Activated CD8-positive, alpha-beta T cell treated with anti-CD3 and anti-CD28 coated beads for 36 hours (primary cell): ENCODE data around the gene ICAM2. TPM values are rescaled to one million over a fixed set of nuclear protein-coding genes. Genes with fewer than 3 reads are reported as not detected.

Experiments
- ATAC-seq: fragments of 200-7000 bp; cut with Tn5 transposase; one replicate; pipeline ENCODE4 v1.10.0; 2021; ENCODE audit warnings: mild to moderate bottlenecking, moderate library complexity
- CTCF ChIA-PET: fragments of 350-600 bp; sonication (Branson Sonifier 250); formaldehyde crosslinking; loops from one replicate; lab custom pipeline; 2021; ENCODE audit warnings: antibody characterized with exemption; lab: Charles Lee
- POLR2A ChIA-PET: fragments of 350-600 bp; sonication (Branson Sonifier 250); formaldehyde crosslinking; loops from one replicate; lab custom pipeline; 2021; ENCODE audit warnings: antibody characterized with exemption; lab: Charles Lee
- DNase-seq: peaks from one replicate; pipeline ENCODE4 v3.0.0-alpha.2; 2020
- H3K27ac Mint-ChIP-seq: one replicate; pipeline ENCODE4 v1.8.0; 2021; ENCODE audit warnings: mild to moderate bottlenecking, mixed read lengths
- H3K27me3 Mint-ChIP-seq: one replicate; pipeline ENCODE4 v1.8.0; 2021; ENCODE audit warnings: mixed read lengths
- H3K36me3 Mint-ChIP-seq: one replicate; pipeline ENCODE4 v1.8.0; 2021; ENCODE audit warnings: low read depth, mixed read lengths
- H3K4me1 Mint-ChIP-seq: one replicate; pipeline ENCODE4 v1.8.0; 2021; ENCODE audit warnings: low read depth, mixed read lengths
- H3K4me3 Mint-ChIP-seq: one replicate; pipeline ENCODE4 v1.8.0; 2021; ENCODE audit warnings: mild to moderate bottlenecking, moderate library complexity, mixed read lengths
- H3K9me3 Mint-ChIP-seq: one replicate; pipeline ENCODE4 v1.8.0; 2021; ENCODE audit warnings: mixed read lengths
- intact Hi-C: fragments of 100-400 bp; cut with micrococcal nuclease; formaldehyde crosslinking; loops from one replicate; pipeline ENCODE4 v1.10.0; 2022
- total RNA-seq, 2 experiments: library from RNA; stranded (reverse); gene quantifications; one replicate each; pipeline ENCODE4 v1.2.3, GENCODE V29; 2021
- TF ChIP-seq, protein P1 (sequence below): fragments of 200-600 bp; IDR thresholded peaks from one replicate; pipeline ENCODE4 v1.8.0; 2022; ENCODE audit warnings: antibody characterized with exemption, mild to moderate bottlenecking

ICAM2 gene
- total RNA-seq, 2 experiments from 2014 or later, result 53.3 to 53.7 TPM

DNA sequence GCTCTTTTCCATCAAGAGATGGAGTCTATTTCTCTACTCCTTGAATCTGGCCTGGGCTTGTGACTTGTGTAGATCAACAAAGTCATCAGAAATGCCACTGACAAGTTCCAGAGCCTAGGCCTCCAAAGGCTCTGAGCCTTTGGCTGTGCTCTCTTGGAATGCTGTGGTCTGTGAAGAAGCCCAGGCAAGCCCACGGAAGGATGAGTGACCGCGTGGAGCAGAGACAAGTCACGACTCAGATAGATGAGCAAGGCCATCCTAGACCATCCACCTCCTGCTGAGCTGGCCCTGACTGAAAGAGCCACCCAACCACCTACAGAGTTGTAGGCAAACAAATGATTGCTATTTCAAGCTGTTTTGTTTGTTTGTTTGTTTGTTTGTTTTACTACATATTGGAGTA, 11.6 kb upstream of the ICAM2 start:
- TF ChIP-seq, protein P1, sequence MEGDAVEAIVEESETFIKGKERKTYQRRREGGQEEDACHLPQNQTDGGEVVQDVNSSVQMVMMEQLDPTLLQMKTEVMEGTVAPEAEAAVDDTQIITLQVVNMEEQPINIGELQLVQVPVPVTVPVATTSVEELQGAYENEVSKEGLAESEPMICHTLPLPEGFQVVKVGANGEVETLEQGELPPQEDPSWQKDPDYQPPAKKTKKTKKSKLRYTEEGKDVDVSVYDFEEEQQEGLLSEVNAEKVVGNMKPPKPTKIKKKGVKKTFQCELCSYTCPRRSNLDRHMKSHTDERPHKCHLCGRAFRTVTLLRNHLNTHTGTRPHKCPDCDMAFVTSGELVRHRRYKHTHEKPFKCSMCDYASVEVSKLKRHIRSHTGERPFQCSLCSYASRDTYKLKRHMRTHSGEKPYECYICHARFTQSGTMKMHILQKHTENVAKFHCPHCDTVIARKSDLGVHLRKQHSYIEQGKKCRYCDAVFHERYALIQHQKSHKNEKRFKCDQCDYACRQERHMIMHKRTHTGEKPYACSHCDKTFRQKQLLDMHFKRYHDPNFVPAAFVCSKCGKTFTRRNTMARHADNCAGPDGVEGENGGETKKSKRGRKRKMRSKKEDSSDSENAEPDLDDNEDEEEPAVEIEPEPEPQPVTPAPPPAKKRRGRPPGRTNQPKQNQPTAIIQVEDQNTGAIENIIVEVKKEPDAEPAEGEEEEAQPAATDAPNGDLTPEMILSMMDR, result no peak
- Mint-ChIP-seq H3K4me1 (peaks cover 8% of the 10 kb centered on the region), H3K36me3 (no peaks in the 10 kb centered on the region), H3K27me3 (no peaks in the 10 kb centered on the region), H3K27ac (no peak overlapping the region), H3K9me3 (no peaks in the 10 kb centered on the region), H3K4me3 (no peak overlapping the region)
- POLR2A ChIA-PET, result no interaction called here
- intact Hi-C loops, result no loop called here
- ATAC-seq (no peak), DNase-seq (no peak)
- CTCF ChIA-PET, result interaction anchor here (0.6 to 9.2 kb wide), 4 partner anchors 18 to 129 kb away, joined by 3 to 419 read pairs (median 5); partner anchors contain the start of gene ERN1

DNA sequence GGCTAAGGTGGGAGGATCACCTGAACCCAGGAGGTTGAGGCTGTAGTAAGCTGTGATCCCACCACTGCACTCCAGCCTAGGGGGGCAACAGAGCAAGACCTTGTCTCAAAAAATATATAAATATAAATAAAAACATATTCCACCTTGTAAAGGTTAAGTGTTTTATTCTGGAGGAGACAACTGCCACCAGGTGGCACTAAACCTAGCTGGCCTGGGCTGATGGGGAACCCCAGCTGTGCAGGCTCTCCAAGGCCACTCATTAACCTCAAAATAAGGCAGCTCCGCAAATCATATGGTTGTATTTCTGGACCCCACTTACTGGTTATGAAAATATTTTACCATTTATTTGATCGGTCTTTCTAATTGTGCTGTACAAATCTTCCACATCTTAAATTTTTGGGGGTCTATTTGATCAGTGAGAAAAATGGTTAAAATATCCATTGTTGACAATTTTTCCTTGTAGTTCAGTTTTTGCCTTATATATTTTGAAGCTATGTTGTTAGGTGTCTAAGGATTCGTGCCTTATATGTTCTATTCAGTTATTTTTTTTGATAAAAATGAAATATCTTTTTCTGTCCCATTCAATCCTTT, 8.5 kb upstream of the ICAM2 start:
- TF ChIP-seq, protein P1, result peak; percentile 86
- Mint-ChIP-seq H3K9me3 (no peaks in the 10 kb centered on the region), H3K4me3 (no peak overlapping the region), H3K36me3 (no peaks in the 10 kb centered on the region), H3K27ac (no peak overlapping the region), H3K4me1 (peaks cover 32% of the 10 kb centered on the region), H3K27me3 (no peaks in the 10 kb centered on the region)
- ChIA-PET POLR2A (interaction anchor here (0.8 to 4.9 kb wide), 6 partner anchors 29 to 119 kb away, joined by 3 to 47 read pairs (median 4); no protein-coding TSS in a partner anchor), CTCF (interaction anchor here (0.6 to 9.2 kb wide), 58 partner anchors 8 to 274 kb away, joined by 3 to 419 read pairs (median 5); partner anchors contain the start of genes CSHL1, ERN1, GH1 and ICAM2)
- ATAC-seq (no peak), DNase-seq (peak; percentile 87)
- intact Hi-C loops, result loop anchor here (1.0 to 5.0 kb wide), 3 partner anchors 104 to 118 kb away; partner anchors contain the start of gene GH1

DNA sequence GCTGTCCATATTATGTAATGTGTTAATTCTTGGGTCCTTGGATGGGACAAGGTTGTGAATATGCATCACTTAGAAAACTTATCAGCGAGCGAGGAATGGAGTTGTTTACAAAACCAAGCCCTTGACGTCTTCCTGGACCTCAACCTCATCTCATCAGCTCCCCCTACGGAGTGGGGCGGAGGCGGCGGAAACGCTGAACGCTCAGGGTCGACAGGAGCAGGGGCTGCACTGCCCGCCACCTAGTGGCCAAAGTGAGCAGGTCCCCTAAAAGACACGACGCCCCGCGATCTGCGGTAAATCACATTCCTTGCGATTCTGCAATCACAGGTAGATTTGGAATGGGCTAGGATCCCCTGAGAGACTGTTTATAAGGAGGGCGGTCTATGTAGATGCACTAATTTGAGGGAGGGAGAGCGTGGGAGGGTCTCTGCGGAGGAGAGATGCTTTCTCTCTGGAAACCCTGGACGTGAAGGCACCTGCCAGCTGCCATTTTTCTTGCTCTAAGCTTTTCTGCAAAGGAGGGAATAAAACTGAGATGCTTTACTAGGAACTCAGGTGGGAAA, 5.4 kb upstream of the ICAM2 start:
- intact Hi-C loops, result loop anchor here (5.0 kb wide), 2 partner anchors 109 to 121 kb away; partner anchors contain the start of gene GH1
- ChIA-PET CTCF (interaction anchor here (0.6 to 9.2 kb wide), 52 partner anchors 9 to 219 kb away, joined by 3 to 419 read pairs (median 4); partner anchors contain the start of genes CD79B, CSHL1, ERN1 and GH1), POLR2A (interaction anchor here (0.6 to 4.9 kb wide), 16 partner anchors 8 to 180 kb away, joined by 3 to 47 read pairs (median 3); partner anchors contain the start of genes ERN1 and PRR29)
- ATAC-seq (peak; percentile 77), DNase-seq (peak; percentile 96)
- Mint-ChIP-seq H3K4me1 (peaks cover 58% of the 10 kb centered on the region), H3K9me3 (no peaks in the 10 kb centered on the region), H3K4me3 (peak overlapping the region; percentile 65), H3K36me3 (no peaks in the 10 kb centered on the region), H3K27me3 (no peaks in the 10 kb centered on the region), H3K27ac (peak overlapping the region; percentile 85)
- TF ChIP-seq, protein P1, result peak; percentile 97

DNA sequence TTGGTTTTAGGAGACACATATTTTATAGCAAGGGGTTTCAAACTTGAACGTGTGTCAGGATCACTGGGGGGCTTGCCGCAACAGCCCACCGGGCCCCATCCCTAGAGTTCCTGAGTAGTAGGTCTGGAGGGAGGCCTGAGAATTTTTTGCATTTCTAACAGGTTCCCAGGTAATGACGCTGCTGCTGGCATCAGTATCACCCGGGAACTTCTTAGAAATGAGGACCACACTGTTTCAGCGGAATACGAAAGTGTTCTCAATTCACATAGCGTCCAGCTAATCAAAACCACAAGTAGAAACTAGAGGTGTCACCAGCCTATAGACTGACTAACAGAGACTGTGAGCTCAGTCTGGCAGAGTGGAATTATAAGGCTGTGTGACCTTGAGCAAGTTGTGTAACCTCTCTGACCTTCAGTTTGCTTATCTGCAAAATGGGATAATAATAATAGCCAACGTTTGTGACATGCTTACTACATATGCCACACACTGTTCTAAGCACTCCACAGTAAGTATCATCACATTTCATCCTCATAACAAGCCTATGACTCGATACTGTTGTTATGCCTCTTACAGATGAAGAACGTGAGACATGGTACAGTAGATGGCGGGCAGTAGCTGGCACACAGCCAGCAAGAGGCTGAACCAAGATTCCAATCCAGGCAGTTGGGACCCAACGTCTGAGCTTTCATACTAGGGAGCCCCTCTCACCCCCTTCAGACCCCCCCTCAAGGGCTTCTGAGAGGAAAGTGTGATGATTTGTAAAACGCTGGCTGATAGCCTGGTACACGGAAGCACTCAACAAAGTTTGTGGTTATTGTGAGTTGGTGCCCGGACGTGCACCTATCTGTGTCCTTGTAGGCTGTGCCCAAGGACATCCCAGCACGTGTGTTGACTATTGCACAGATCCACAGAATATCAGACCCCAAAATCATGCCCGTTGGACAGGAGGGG, 4.6 kb upstream of the ICAM2 start:
- Mint-ChIP-seq H3K27ac (peak overlapping the region; percentile 85), H3K27me3 (no peaks in the 10 kb centered on the region), H3K9me3 (no peaks in the 10 kb centered on the region), H3K36me3 (no peaks in the 10 kb centered on the region), H3K4me3 (peak overlapping the region; percentile 65), H3K4me1 (peaks cover 58% of the 10 kb centered on the region)
- ChIA-PET POLR2A (interaction anchor here (0.6 to 4.9 kb wide), 16 partner anchors 7 to 383 kb away, joined by 3 to 47 read pairs (median 4); partner anchors contain the start of genes ERN1 and PRR29), CTCF (interaction anchor here (0.6 to 9.2 kb wide), 50 partner anchors 8 to 219 kb away, joined by 3 to 419 read pairs (median 4); partner anchors contain the start of genes CD79B, CSHL1, ERN1 and GH1)
- TF ChIP-seq, protein P1, result no peak
- ATAC-seq, result peak; percentile 24
- intact Hi-C loops, result loop anchor here (5.0 kb wide), 2 partner anchors 108 to 122 kb away; partner anchors contain the start of gene GH1
- DNase-seq, result peak; percentile 62
